GM18520 (cell line): Measurements from ENCODE around the gene C3orf20.

Experiments
- ATAC-seq: cut with Tn5 transposase; IDR thresholded peaks from one replicate; pipeline ENCODE4 v1.9.1; 2021; ENCODE audit not compliant: unreplicated experiment

Gene C3orf20

DNA sequence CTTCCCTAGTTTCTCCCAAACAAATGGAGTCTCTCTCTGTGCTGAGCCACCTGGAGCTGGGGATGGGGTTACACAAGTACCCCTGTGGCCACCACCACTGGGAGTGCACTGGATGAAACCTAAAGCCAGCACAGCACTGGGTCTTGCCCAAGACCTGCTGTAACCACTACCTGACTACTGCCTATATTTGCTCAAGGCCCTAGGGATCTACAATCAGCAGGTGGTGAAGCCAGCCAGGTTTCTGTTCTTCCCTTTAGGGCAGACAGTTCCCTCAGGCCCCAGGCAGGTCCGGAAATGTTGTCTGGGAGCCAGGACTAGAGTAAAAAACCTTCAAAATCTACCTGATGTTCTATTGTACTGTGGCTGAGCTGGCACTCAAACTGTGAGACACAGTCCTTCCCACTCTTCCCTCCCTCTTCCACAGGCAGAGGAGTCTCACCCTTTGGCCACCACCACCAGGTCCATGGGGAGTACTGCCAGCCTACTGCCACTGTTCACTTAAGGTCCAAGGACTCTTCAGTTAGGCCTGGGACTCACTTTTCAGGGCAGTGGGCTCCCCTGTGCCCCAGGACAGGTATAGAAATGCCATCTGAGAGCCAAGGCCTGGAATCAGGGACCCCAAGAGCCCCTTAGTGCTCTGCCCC, 23.8 kb downstream of the C3orf20 start:
- no peak for ATAC-seq

GRCh38 chr3:14699643-14700042, 24.7 kb downstream of the C3orf20 start:
- ATAC-seq = no peak

- no peak for ATAC-seq
Observed at GRCh38 chr3:14700891-14701290, 25.9 kb downstream of the C3orf20 start.

- no peak for ATAC-seq
Observed at GRCh38 chr3:14701676-14702075, 26.7 kb downstream of the C3orf20 start.

GRCh38 chr3:14703128-14703750, 28.3 kb downstream of the C3orf20 start:
- ATAC-seq = no peak

- no peak for ATAC-seq
Observed at GRCh38 chr3:14703791-14704190, 28.9 kb downstream of the C3orf20 start.

DNA sequence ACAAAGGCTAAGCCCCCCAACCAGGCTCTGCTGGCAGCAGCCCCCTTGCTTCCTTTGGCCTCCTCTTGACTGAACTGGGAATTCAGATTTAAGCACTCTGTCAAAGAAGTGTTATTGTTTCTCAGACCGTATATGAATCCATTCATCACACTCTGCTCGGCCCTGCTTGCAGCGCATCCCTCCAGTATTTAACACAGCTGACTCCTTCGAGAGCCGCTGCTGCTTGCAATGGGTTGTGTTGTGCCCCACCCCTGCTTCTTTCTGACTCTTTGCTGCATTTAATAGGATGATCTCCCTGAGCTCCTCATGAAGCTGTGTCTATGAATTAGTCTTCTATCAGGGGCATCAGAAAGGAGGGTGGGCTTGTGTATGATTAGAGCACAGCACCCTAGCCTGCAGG, 31.2 kb downstream of the C3orf20 start:
- no peak for ATAC-seq

GRCh38 chr3:14716591-14716990, 41.6 kb downstream of the C3orf20 start:
- ATAC-seq = no peak

DNA sequence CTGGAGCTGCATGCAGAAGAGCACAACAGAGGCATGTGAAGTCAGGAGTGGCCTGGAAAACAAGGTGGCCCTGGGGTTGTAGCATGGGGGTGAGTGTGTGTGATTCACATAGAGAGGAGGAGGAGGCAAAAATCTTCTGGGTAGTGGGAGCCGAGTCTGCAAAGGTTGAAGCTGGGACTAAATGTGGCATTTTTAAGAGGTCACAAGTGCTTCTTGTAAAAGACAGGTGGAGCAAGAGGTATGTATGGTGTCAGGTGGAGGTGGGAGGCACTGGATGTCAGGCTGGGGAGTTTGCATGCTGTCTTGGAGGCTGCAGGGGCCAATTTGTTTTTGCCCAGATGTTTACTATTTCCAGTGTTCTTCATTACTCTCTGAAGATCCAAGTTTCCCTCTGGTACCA, 42.4 kb downstream of the C3orf20 start:
- no peak for ATAC-seq

GRCh38 chr3:14718539-14718938, 43.6 kb downstream of the C3orf20 start:
- no peak for ATAC-seq

DNA sequence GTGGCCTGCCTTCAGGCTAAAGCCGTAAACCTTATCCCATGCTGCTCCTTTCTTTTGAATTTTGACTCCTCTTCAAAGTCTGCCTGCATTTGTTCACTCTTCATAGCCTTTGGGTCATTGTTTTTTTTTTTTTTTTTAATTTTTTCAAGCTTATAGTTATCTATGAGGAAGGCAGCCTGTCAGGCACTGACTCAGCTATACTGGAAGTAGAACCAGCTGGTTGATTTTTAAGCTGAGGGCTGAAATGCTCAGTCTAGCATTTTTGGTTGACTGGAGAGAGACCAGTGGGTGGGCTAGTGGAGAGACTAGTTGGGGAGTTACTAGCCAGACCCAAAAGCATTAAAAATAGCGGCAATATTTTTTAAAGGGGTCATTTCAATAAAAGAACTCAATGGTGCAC, 44.1 kb downstream of the C3orf20 start:
- ATAC-seq = no peak

GRCh38 chr3:14721126-14721864, 46.4 kb downstream of the C3orf20 start:
- ATAC-seq = no peak

- no peak for ATAC-seq
Observed at GRCh38 chr3:14725013-14725412, 50.1 kb downstream of the C3orf20 start.

DNA sequence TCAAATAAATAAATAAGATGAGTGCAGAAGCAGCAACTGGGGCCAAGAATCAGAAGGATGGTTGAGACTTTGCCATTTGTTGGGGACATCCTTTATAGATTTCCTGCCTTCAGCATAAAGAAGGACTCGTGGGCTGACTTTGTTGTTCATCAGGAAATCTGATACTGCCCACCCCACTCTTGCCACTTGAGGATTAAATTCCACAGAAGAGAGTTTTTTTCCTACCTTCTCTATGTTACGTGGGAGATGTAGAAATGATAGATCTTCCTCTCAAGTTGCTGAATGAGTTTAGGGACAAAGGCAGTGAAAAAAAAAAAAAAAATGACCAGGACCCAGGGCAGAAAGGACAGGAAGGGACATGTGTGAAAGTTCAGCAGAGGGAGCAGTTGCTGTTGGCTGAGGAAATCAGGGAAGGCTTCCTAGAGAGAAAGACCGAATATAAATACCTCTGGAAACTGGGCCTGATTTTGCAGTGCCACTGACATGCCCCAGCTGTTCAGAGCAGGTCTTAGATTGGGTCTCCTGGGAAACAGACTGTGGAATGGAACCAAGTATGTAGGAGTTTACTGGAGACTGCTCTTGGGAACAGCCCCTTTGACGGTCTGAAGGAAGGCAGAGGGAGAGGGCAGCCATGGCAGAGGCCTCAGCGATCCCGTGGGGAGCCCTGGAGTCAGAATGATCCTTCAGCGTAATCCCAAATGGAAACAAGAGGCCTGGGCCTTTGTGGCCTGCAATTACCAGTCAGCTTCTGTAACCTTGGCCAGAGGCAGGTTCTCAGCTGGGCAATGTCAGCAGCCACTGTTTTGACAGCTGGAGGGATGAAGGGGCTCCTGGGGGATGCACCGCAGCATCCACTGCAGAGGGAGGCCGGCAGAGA, 50.9 kb downstream of the C3orf20 start:
- ATAC-seq = no peak

DNA sequence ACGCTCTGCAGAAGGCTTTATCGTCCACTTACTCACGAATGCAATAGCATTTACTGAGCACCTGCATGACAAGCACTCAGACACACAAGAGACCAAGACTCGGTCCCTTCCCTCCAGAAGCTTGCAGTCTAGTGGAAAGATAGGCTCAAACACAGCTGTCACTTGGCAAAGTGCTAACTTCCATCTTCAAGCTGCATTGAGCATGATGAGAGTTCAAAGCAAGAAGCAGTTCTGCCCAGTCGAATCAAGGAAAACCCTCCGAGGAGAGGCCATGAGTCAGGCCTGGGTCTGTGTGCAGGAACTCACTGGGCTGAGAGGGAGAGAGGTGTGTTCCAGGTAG, 51.5 kb downstream of the C3orf20 start:
- ATAC-seq = no peak

DNA sequence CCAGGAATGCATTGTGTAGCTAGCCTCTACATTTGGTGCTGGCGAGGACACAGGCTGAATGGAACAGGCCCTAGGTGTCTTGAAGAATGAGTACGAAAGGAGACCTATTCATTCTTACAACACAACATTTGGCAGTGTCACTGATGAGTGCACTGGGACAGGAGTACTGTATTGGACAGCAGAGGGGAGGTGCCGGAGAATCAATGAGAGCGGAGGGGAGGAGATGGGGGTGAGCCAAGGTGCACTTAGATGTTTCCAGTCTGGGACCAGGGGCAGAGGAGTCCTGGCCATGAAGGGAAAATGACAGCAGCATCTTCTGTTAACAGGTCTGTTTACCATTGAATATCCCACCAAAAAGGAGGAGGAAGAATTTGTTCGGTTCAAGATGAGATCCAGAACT, 53.2 kb downstream of the C3orf20 start:
- no peak for ATAC-seq

GRCh38 chr3:14730703-14731382, 55.9 kb downstream of the C3orf20 start:
- ATAC-seq = no peak

- no peak for ATAC-seq
Observed at GRCh38 chr3:14740983-14741382, 66.0 kb downstream of the C3orf20 start.

DNA sequence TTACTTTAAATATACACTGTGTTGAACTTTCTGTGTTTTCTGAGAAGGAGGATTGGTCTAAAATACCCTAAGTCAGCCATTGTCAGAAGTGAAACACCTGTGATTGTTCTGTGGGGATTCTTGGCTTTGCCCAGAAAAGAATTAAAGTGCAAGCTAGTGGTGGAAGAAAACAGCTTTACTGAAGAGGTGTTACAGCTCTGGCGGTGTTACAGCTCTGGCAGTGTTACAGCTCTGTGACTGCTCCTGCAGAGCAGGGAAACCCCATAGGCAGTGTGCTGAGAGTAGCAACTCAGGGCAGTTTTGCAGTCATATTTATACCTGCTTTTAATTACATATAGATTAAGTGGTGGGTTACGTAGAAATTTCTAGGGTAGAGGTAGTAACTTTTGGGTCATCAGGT, 66.6 kb downstream of the C3orf20 start:
- no peak for ATAC-seq

DNA sequence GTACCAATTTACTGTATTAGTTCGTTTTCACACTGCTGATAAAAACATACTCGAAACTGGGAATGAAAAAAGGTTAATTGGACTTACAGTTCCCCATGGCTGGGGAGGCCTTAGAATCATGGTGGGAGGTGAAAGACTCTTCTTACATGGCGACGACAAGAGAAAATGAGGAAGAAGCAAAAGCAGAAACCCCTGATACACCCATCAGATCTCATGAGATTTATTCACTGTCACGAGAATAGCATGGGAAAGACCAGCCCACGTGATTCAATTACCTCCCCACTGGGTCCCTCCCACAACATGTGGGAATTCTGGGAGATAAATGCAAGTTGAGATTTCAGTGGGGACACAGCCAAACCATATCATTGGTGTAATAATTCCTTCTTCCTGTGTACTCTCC, 69.6 kb downstream of the C3orf20 start:
- ATAC-seq = no peak

- ATAC-seq = no peak
Observed at GRCh38 chr3:14750650-14751049, 75.7 kb downstream of the C3orf20 start.
